ENCODE measurements around the gene LYPD4.

The LYPD4 gene

DNA sequence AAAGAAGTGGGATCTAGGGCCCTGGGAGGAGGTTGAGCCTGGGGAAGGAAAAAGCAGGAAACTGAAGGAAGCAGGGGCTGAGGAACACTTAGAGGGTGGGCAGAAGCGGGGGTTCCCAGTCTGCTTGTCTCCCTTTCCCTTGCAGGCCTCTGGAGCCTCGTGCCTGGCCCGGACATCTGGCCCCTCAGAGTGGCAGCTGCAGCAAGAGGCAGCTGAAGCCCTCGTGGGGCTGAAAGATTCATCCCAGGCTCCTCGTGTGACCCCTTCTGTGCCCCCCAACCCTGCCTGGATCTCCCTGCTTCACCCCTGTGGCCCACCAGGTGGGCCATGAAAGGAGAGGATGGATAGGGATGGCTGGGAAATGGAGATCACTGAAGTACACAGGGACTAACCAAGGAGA, 5.9 kb upstream of the LYPD4 start:
- no peak for DNase-seq

DNA sequence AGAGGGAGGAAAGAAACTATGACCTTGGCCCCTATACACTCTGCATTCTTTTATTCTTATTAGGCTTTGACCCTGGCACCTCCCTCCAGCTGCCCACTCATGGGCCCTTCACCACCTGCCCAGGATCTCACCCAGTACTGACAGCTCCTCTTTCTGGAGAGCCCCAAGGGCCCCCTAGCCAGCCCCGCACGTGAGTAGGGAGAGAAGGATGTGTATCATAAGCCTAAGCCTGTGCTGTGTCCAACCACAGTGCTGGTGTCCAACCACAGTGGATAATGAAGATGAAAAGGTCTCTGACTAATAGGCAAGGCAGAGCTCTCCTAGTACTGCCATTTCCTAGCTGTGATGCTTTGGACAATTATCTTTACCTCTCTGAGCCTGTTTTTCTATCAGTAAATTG, 4.6 kb upstream of the LYPD4 start:
- no peak for DNase-seq

DNA sequence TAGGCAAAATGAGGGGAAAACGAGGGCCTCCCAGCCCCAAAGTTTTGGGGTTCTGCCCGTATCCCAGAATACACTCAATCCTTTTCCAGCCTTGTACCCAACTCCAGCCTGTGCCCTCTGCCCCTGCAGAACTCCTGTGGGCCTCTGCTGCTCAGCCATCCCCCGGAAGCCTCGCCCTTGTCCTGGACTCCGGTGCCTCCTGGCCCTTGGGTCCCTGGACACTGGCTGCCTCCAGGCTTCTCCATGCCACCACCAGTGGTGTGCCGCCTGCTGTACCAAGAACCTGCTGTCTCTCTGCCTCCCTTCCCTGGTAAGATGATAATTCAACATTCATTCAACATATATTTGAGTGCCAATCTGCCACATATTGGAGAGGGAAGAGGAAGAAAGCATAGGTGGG, 4.2 kb upstream of the LYPD4 start:
- no peak for DNase-seq

DNA sequence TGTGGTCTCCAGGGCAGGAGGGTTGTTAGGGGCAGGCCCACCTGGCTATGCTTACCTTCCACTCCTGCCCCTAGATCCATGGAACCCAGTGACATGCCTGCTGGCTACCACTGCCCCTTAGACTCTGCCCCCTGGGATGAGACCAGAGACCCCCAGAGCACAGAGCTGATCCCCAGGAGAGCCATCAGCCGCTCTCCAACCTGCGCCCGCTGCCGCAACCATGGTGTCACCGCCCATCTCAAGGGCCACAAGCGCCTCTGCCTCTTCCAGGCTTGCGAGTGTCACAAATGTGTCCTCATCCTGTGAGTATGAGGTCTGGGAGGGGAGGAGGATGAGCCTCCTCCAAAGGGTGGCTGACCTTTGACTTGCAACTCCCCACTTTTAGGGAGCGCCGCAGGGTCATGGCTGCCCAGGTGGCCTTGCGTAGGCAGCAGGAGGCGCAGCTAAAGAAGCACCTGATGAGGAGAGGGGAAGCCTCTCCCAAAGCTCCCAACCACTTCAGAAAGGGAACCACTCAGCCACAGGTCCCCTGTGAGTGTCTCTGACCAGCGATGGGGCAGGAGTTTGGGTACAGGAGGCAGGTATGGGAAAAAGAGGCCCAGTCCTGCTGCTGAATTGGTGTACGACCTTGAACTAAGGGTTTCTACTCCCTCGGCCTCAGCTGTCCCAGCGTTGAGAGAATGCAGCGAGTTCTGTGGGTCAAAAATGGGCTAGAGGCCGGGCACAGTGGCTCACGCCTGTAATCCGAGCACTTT, 3.0 kb upstream of the LYPD4 start:
- DNase-seq = no peak

DNA sequence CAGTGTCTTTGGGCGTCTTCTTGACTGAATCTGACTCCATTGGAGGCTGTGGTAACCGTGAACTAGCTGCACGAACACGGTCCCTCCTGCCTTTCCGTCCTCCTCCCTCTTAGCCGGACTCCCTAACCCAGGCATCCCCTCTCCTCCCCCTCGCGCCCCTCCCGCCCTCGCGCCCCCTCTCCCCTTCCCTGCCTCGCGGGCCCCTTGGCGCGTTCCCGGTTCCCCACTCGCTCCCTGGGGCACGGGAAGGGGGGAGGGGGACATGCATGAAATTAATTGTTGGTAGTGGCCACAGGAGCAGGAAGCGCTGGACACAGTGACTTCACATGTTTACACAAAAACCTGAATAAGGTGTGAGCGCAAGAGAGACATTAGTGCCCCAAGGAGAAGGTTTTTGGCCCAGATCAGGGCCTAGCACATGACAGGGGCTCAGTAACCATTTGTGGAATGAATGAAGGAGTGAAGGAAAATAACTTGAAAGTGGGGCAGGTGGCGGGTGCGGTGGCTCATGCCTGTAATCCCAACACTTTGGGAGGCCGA, 638 bp upstream of the LYPD4 start:
- no peak for DNase-seq

DNA sequence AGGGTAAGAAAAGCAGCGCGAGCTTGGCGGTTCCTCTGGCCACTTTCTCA, 343 bp upstream of the LYPD4 start, which contains the start of gene DMRTC2:
Gene DMRTC2 (plus strand): TSS at position 42 of the 50 bp plus-strand sequence. CDS start 2,387 bp downstream, outside the sequence.
- no peak for DNase-seq

DNA sequence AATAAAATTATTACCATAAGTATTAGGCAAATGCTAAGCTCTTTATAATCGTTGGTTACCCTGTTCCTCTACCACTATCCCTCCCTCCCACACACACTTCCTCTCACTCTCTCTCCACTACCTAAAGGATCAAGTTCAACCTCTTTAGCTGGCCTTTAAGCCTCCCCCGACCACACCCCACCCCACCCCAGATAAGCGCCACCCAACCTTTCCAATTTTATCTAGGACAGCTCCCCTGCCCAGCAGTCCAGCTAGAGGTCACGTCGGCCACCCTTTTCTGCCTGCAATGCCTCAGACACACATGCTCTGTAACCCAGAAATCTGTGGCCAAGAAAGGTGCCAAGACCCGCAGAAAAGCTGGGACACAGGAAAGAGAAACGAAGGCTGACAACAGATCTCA, 1.1 kb downstream of the LYPD4 start:
- no peak for DNase-seq

DNA sequence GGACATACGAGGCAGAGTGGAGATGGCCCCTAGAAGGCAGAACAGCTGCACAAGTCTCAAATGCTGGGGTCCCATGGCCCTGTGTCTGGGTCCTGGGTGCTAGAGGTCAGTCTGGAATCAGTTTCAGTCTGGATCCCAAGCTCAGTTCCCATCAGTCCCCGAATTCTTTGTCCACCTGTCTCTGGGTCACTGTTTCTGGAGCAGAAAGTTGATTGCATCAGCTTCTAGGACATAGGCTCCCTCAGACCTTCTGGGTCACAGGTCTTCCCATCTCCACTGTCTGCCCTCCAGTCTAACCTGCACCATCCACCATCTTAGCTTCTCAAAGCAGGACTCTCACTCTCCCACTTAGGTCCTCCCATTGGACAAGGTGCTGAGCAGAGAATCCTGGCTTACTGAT, 5.3 kb downstream of the LYPD4 start:
- no peak for DNase-seq

DNA sequence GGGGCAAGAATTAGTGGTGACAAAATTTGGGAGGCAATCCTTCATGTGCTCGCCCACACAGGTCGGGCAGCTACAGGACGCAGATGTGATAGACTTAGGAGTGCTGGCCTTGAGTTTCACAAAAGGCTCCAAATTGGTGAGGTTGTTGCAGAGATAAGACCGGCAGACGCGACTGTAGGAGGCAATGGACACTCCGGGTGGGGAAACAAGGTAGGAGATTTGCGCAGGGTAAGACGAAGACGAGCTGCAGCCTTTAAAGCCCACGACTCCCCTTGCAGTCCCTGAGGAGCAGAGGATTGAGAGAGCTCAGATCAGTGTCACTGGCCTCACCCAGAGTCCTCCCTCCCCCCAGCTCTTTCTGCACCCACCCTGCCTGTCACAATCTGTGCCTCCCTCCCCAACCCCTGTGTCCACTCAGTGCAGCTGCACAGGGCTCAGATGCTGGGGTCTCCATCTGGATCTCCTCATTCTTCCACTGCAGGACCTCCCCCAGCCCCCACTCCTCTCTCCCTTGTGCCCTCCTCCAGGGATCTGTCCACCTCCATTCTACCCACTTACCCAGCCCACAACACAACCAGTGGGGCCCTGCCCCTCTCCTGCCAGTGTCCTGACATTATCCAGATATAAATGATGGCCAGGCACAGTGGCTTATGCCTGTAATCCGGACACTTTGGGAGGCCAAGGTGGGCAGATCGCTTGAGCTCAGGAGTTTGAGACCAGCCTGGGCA, 6.3 kb downstream of the LYPD4 start:
- DNase-seq = no peak

DNA sequence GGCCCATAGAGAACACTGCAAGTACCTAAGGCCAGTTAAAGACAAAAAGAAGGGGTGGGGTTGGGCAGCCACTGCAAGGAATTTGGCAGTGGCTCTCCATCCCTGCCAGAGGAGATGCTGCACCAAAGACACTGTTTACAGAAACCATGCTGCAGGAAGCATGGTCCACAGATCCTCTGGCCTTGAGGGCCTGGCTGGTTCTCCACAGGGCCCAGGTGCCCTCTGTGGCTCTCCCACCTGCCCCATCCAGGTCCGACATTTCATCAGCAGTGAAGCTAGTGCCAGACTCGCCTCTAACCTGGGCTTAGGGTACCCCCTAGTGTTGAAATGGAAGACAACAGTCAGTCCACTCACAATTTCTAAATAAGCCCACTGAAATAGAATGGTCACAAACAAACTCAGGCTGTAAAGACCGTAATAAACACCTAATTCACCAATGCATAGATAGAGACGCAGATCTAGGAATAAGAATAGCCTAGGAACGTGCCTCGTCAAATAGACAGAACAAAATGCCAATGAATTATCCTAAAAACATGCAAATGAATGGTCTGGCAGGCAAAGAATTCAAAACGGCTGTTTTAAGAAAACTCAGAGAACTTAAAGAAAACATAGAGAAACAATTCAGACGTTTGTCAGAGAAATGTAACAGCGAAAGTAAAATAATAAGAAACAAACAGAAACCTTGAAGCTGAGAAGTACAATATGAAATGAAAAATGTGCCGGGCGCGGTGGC, 23.3 kb downstream of the LYPD4 start:
- DNase-seq = peak; percentile 75 to 89 (median 88)

DNA sequence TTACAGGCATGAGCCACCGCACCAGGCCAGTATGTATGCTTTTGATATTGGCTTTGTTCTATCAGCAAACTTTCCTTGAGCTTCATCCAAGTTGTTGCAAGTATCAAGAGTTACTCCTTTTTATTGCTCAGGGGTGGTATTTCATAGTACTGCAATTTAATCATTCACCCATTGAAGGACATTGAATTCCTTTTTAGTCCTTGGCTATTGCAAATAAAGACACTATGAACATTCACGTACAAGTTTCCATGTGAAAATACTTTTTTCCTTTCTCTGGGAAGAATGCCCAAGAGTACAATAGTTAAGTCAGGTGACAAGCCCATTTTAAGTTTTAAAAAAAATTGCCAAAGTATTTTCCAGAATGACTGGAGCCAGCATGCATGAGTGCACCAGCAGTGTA, 27.7 kb downstream of the LYPD4 start:
- no peak for DNase-seq

DNA sequence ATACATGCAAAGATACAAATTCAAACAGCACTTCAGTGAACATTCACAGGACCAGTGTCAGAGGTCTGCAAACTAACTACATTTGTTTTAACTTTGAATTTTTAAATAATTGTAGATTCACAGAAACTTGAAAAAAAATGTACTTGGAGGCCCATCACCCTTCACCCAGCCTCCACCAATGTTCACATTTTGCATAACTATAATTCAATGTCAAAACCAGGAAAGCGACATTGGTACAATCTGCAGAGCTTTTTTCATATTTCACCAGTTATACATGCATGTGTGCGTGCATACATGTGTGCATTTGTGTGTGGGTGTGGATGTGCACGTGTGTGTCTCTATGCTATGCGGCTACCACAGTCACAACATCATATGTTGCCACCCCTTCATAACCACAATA, 29.2 kb downstream of the LYPD4 start:
- no peak for DNase-seq

DNA sequence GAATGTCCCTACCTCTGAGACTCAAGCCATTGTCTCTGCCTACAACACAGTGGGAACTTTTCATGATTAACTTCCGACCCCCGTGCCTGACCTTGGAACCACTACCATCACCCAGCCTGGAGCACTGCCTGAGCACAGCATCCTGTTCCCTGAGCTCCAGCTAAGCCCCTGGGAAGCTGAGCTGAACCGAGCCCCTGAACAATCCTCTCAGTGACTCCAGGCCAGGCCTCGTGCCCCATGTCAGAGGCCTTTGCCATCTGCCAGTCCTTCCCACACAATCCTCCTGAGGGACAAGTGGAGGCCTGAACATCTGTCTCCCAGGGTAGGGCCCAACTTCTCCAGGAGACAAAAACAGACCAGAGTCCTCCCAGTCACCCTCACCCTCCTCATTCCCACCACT, 30.6 kb downstream of the LYPD4 start:
- no peak for DNase-seq

DNA sequence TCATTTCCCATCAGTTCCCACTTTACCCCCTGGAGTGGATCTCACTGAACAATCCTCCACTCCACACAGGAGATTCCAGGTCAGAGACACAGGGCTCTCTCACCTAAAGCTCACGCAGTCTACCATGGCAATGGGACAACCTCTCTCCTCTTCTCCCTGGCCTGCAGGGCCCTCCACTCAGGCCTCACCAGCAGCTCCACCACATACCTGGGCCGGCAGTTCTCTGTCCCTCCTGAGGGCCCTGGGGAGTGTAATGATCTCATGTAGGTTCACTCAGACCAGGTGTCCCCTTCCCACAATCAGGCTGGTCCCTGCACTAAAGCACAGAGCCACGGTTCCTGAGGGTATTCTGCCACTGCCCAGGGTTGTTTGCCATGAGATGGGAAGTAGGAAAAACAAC, 32.5 kb downstream of the LYPD4 start:
- DNase-seq = no peak

DNA sequence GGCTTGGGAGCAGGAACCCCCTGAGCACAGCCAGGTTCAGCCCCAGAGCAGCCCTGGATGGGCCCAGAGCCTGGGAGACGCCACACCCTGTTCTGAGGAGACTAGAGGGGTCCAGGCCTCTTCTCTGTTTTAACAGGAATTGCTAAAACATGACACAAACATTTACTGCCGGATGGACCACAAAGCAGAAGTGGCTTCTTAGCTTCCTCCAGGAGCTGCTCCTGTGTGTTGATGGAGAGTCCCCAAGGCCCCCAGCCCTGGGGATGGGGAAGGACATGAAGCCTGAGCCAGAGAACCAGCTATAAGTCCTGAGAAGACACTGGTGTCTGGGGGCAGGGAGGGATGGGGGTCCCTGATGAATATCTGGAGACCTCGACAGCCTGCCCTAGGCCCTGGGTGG, 33.4 kb downstream of the LYPD4 start:
- DNase-seq = no peak

DNA sequence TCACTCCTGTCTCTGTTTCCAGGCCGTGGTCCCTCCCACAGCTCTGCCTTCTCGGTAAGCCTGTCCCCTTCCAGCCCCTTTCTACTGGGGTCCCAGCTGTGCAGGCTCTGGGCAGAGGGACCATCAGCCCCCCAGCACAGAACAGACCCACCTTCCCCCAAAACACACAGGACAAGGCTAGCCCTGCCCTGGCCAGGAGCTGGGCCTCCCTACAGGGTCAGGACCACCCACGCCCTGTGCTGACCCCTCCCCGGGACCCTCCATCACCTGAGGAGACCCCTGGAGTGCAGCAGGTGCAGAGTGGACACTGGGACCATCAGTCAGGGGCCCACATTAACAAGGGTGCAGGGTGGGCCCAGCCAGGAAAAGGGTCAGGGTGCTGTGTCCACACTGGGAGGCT, 34.2 kb downstream of the LYPD4 start:
- no peak for DNase-seq

DNA sequence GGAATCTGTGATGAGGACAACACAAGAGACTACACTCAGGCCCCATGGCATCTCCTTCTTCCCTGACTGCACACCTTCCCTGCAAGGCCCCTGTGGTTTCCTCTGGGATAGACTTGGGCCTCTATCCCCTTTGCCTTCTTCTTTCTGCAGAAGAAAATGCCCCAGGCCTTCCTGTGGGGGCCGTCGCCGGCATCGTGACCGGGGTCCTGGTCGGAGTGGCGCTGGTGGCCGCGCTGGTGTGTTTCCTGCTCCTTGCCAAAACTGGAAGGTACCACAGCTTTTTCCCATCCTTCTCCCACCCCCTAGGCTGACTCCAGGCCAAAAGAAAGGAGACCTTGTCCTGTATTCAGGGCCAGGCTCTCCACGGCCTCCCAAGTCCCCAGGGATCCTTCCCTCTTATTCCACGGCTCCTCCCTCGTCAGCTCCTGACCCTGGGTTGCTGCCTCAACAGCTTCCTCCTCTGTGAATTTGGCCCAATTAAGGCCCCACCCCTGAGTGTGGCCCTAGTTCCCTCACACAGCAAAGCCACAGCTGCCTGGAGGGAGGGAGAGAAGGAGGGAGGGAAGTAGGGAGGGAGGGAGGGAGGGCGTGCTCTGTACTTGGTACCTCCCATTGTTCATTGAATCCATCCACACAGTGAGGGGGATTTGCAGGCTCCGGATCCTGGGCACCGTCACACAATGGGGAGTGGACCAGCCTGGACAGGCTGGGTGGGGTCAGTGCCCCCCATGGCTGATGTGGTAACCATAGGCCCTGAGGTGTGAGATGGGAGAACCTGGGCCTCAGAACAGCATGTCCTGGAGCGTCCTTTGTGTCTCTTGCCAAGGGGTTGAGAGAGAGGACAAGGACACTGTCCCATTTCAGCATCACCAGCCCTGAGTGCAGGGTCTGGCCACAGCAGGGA, 35.6 kb downstream of the LYPD4 start:
- DNase-seq = peak in 2 of 3 experiments; percentile 13 to 52

DNA sequence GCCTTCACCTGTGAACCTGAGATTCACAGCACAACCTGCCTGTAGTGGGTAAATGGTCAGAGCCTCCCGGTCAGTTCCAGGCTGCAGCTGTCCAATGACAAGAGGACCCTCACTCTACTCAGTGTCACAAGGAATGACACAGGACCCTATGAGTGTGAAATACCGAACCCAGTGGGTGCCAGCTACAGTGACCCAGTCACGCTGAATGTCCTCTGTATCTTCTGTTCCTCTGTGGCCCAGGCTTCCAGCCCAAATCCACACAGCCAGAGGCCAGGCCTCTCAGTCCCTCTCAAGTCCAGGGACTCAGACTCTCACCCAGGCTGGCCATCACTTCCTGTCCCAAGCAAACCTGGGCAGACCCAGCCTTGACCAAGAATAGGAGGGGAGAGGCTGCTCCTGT, 37.3 kb downstream of the LYPD4 start:
- DNase-seq = no peak

DNA sequence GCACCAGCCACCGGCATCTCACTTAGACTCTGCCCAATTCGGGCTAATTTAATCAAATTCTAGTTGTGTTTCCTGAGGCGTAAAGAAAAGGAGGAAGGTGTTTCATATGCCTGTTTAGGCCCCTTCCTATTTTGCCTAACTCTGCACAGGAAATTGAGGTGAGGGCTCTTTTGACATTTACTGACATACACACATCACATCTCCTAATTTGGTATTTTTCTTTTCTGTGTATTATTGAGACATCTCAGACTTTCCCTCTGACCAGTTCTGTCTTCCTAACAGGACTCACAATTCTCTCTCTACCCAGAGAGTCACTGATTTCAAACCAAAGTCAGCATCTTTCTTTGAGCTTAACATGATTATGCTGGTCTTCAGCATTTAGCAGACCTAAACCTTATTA, 40.1 kb downstream of the LYPD4 start:
- DNase-seq = no peak

DNA sequence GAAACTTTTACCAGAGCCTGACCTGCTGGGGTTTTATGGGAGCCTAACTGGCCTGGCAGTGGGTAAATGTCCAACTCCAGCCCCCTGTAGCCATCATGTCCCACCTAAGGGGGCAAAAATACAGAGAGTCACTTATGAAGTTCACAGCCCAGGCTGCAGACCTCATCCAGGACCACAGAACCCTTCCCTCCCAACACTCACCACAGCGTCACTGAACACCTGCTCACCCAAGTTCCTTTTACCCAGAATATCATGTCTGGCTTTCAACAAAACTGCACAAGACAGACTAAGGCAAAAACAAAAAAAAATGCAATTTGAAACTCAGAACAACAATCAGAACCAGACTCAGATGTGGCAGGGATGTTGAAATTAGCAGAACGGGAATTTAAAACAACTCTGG, 41.7 kb downstream of the LYPD4 start:
- no peak for DNase-seq

DNA sequence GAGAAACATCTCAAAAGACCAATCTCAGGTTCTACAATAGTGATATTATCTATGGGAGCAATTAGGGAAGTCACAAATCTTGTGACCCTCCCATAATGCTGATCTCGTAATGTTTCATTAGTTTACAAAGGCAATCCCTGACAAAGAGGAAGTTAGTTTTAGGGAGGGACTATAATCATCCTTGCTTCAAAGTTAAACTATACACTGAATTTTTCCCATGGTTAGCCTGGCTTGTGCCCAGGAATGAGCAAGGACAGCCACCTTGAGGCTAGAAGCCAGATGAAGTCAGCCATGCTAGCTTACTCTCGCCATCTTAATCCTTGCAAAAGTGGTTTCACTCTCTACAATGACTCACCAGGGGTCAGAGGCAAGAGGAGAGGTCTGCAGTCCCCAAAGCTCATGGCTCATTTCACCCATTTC, 42.7 kb downstream of the LYPD4 start:
- no peak for DNase-seq

DNA sequence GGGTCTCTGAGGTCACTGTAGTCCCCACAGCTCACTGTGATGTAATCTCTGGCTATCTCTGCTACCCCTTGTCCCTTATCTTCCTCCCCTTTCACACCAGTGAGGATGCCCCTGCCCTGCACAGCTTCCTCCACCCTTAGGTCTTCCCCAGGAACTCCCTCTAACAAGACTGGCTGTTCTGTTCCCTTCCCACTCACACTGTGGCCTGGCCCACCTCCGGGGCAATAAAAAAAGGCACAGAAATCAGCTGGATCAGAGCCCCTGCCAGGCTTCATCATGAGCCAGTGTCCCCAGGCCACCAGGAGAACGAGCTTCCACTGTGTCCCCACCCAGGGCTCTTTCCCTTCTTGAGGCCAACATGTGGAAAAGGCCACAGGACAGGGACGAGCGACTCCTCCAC, 43.5 kb downstream of the LYPD4 start:
- DNase-seq = no peak

DNA sequence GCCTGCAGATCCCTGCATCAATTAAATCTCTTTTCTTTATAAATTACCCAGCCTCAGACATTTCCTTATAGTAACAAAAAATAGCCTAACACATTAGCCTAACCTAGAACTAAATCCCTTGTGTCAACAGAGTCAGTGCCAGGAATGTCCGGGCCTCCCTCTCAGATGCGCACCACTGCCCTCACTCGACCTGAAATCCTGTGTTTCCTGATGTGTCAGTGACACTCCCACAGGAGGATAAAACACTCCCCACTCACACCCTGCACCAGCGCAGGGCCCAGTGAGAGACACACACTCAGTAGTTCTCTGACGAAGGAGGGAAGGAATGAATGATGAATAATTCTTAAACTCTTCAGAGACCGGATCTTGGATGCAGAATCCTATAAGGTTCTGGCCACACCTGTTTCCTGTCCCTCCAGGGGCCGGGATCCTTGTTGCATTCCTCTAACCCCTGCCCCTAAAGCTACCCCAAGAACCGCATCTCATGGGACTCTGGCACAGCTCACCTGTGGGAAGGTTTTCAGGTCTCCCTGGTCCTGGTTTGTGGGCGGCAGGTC, 45.0 kb downstream of the LYPD4 start:
- peak in 1 of 3 experiments; percentile 57 for DNase-seq

Data from NCI-H1417 (cell line).